IPS DF 4.7 (cell line): ENCODE results near the gene GRPR.
"Not testable (repeated sequence)": the region's sequence is repeated elsewhere in the genome, so short reads cannot be mapped to it uniquely, and the experiment has no call there.

ENCODE experiments used
- DNase-seq: peaks from one replicate; pipeline ENCODE4 v3.0.0-alpha.2; 2013; ENCODE audit warnings: low spot score; ENCODE audit errors: extremely low read depth

Gene GRPR

DNA sequence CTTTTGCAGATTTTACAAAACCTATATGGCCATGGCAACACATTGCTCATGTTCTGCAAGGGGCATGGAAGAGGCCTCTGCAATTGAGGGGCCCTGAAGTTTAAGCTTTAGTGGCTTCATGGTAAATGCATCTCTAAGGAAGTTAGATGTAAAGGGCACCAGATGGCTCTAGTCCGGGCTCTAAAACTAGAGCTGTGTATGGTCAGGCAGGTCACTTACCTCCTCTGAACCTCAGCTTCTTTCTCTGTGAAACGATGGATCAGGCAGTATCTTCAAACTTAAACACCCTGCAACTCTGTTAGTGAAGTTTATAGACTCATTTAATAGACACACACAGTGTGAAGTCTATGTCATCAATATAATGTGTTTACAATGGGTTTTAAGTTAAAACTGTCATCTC, 53.9 kb downstream of the GRPR start:
- DNase-seq, result no peak

DNA sequence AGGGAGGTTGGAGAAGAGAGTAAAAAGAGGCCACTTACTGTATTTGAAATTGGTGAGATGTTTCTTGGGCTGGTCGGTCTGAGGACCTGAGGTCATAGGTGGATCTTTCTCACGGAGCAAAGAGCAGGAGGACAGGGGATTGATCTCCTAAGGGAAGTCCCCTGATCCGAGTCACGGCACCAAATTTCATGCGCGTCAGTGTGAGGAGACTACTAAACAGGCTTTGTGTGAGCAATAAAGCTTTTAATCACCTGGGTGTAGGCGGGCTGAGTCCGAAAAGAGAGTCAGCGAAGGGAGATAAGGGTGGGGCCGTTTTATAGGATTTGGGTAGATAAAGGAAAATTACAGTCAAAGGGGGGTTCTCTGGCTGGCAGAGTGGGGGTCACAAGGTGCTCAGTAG, 60.5 kb downstream of the GRPR start:
- not testable (repeated sequence) for DNase-seq

DNA sequence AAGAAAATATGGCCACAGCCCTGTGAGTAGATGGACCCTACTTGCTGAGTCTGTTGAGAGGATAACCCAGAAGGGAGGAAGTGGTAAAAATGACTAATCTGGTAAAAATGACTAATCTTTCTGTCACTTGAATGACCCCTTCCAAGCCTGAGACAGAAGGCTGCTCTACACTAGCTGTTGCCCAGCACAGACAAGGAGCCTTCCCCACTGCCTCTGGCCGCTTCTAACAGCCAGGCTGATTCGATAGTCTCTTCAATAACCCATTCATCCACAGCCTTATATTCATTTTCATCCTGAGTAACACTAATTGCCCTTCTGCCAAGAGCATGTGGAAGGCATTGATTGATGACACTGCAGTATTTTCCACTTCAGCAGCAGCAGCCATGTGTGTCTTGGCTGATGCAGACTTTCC, 62.4 kb downstream of the GRPR start:
- no peak for DNase-seq

DNA sequence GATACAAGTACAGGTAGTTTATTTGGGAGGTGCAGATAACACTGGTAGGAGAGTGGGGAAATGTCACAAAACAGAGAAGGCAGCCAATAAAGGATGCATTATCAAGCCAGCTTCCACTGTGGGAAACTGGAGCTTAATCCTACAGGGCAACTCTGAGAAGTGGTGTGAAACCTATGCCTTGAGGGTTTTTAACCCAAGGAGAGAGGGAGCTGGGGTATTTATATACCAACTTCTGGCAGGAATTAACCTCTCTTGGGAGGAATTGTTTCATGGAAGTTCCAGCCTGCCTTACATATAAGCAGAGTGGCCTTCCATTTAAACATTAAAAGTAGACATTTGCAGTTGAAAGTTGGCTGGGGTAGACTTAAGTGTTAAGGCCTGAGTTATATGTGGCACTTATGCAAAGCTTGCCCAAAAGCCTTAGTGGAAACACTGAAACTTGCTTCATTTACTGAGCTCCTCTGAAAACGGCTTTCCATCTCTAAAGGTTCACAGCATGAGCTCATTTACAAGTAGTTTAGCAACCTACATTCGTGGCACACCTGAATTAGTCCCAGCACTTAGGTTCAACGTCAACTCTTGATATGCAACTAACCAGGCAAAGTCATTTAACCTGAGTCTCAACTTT, 63.1 kb downstream of the GRPR start:
- peak; percentile 62 for DNase-seq

DNA sequence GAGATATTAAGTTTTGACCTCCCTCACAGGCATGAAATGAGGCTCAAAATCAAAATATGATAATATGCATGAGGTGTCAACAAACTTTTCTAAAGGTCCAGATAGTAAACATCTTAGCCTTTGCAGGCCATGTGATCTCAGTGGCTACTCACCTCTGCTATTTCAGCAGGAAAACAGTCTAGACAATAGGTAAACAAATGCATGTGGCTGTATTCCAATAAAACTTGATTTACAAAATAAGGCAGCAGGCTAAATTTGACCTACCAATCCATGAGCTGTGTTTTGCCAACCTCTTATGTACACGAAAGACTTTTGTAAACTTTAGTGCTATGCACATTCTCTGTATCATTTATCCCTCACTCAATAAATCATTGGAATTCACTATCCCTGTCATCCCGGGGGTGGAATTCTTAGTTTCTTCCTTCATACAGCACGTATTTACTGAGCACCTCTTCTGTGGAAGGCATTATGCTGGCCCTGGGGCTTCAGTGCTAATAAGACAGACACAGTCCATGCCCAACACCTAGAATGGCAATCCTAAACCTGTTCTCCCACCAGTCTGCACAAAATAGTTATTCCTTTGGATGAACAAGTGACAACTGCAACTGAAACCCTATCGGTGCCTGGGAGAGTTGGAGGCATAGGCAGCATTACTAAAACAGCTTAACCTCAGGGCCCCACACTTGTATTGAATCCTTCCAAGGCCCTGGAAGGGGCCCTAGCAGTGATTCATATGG, 63.8 kb downstream of the GRPR start:
- DNase-seq, result no peak

DNA sequence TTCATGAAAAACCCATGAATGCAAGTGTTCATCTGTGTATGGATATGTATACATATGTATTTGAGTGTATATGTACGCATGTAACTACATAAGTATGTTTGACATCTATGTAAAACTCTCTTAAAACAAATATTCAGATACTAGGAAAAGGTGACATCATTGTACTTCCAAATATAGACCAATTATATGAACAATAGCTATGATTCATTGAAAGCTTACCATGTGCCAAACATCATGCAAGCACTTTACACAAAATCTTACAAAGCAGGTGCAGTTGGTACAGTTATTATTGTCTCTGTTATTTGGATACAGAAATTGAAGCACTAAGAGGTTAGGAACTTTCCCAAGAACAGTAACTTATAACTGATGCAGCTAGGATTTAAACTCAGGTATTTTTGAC, 65.3 kb downstream of the GRPR start:
- DNase-seq, result no peak

DNA sequence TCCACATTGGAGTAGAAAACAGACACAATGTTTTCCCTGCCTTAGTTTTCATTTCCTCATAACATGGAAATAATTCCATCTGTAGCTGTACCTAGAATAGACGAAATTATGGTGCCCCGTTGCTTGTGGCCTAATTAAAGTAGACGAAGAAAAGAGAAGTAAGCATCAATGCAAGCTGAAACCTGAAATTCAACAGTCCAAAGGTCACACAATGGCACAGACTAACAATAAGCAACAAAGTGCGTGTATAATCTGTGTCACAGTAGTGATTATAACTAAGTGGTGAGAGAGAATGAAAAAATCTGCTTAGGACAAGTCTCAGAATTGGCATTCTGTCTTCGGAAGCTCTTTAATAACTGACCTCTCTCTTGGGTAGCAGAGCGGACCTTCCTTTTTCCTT, 68.2 kb downstream of the GRPR start:
- no peak for DNase-seq

DNA sequence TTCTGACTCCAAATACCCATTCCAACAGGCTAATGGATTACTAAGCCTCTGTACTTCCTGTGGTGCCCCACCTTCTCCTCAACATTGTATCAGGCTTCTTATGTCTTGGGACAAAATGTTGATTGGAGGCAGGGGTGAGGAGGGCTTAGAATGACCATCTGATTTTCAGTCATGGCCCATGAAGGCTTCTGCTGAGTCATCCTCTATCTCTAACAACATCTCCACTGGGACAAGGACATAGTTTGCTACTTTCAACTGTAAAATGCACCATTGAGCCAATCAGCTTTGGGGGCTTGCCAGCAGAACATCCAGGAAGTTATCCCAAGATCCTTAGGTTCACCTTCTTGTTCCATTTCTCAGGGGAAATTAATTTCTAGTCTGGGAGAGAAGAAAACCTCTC, 73.5 kb downstream of the GRPR start:
- no peak for DNase-seq

DNA sequence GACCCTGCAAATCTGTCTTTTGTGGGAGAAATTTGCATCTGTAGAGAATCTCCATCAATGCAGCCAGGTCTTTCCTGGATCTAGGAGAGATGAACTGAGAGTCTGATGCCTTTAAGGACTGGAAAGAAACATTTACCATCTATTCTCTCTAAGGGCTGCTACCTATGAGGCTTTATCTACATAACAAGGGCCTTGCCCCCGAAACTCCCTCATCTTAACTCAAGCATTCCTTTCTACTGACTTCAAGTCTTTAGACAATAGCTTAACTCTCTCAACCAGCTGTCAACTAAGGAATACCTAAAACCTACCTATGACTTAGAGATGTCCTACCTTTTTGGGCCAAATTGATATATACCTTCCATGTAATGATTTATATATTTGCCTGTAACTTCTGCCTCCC, 76.0 kb downstream of the GRPR start:
- DNase-seq, result peak; percentile 36

DNA sequence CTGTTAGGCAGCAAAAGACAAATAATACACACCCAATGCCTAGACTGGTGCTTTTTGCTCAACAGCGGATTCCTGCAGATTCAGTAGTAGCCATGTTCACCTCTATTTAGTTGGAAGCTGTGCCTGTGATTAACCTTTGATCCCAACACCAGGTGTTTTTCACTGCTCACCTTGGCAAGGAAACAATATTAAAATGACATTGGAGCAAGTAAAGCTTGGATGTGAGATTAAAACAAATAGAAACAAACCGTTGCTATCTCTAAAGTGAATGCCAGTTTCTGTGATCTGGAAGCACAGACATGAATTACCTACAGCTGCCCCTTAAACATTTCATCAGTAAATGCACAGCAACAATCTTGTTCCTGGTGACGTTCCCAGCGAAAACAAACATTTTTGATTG, 79.6 kb downstream of the GRPR start:
- no peak for DNase-seq
